HL-60/S4 treated with phorbol 12-myristate 13-acetate at 8.2 ng/mL for 4 days and 3 days (cell line): ENCODE results near the gene ARID4B.
"Not testable (repeated sequence)": the region's sequence is repeated elsewhere in the genome, so short reads cannot be mapped to it uniquely, and the experiment has no call there.

Experiments
- in situ Hi-C: fragments of 300-500 bp; cut with MboI; formaldehyde crosslinking; loops from 2 replicates; pipeline ENCODE4 v1.15.0; 2022; ENCODE audit warnings: low sequenced_read_pairs

ARID4B gene

GRCh38 chr1:235299169-235299858 lies 28.7 kb downstream of the ARID4B start:
- in situ Hi-C loops = no loop called here

DNA sequence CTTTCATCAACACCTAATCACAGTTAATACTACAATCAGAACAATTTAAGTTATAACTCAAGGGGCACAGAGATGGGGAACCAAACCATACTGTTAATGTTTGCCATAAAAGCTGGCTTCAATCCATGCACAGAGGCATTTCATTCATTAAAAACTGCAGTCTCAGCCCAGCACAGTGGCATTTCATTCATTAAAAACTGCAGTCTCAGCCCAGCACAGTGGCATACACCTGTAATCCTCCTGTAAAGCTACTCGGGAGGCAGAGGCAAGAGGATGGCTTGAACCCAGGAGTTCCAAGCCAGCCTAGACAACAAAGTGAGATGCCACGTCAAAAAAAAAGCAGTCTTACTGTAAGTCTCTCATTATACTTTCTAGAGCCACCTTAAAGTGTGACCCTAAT lies 29.2 kb downstream of the ARID4B start:
- in situ Hi-C loops = no loop called here

DNA sequence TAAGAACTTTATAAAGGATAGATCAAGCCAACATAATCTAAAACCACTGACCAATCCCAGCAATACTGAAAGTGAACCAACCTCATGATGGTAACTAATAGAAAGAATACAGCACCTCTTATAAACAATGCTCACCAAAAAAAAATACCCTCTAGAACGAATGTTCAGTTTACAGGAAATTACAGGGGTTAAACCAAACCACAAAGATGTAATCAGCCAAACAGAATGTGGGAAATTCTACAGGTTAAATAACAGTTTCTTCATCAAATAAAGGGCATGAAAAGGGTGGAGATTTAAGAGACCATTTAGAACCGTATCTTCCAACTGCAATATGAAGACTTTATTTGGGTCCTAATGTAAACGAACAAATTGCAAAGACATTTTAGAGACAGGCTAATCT lies 30.4 kb downstream of the ARID4B start:
- in situ Hi-C loops = no loop called here

- in situ Hi-C loops = no loop called here
These were observed 31.2 kb downstream of the ARID4B start for GRCh38 chr1:235296729-235297128.

DNA sequence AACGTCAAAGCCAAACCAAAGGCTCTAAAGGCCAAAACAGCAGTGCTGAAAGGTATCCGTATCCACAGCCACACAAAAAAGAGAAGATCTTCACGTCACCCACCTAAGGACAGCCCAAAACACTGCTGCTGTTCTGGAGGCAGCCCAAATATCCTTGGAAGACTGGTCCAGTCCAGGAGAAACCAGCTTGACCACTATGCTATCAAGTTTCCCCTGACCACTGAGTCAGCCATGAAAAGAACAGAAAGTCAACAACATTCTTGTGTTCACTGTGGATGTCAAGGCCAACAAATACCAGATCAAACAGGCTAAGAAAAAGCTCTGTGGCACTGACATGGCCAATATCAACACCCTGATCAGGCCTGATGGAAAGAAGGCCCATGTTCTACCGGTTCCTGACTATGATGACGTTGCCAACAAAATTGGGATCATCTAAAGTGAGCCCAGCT lies 32.1 kb downstream of the ARID4B start:
- in situ Hi-C loops = no loop called here

DNA sequence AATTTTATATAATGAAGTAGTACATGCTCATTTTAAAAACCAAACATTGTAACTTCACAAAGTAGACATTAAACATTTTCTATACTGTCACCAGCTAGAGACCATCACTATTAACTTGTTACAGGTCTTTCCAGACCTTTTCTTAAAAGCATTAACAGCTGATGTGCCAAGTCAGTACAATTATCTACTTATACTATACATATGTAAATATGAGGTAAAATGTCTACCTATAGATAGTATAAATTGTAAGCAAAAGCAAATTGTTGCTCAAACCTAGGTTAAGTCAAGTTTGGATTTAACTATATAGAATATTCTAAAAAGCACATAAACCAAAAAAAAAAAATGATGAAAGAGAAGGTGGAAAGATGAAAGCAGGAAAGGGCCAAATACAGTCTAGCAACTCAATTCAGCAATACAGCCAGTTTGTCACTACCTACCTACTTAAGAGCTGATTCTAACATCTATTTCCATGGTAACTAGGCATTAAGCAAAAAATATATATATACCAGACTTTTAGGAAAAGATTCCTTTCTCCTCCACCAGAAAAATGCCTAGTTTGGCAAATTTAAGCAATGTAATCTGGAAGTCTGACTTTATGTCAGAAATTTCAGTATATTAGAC lies 34.5 kb downstream of the ARID4B start:
- in situ Hi-C loops = no loop called here

GRCh38 chr1:235292790-235293189 lies 35.2 kb downstream of the ARID4B start:
- in situ Hi-C loops = no loop called here

DNA sequence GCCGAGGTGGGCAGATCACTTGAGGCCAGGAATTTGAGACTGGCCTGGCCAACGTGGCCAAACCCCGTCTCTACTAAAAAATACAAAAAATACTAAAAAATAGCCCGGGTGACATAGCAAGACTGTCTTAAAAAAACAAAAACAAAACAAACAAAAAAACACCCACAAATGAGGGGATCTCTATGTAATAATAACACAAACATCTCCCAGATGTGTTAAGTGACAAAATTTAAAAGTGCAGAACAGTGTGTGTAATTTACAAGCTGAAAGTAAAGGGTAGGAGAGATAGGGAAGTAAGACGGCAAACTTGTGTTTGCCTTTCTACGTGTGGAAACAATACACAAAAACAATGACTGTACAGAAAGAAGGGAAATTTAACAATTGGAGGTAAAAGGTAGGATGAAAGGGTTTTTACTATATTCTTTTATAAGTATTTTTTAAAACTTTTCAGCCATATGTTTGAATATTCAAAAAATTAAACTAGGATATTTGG lies 36.3 kb downstream of the ARID4B start:
- in situ Hi-C loops = no loop called here

- in situ Hi-C loops = no loop called here
These were observed 37.1 kb downstream of the ARID4B start for GRCh38 chr1:235290740-235291502.

GRCh38 chr1:235289859-235290739 lies 37.9 kb downstream of the ARID4B start:
- in situ Hi-C loops = no loop called here

- in situ Hi-C loops = no loop called here
These were observed 40.6 kb downstream of the ARID4B start for GRCh38 chr1:235287208-235287882.

DNA sequence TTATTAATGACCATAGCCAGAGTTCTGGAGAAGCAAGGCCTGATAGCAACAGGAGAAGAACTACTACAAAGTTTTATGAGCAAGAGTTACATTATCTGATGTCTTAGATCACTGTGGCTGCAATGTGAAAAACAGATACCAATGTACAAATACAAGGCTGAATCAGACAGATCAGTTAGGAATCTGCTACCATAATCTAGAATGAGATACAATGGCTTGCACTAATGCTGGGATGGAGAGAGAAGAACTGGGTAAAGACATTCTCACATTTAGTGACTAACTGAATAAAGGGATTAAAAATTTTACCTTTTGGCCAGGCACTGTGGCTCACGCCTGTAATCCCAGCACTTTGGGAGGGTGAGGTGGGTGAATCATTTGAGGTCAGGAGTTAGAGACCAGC lies 41.3 kb downstream of the ARID4B start:
- in situ Hi-C loops = no loop called here

GRCh38 chr1:235284231-235284769 lies 43.7 kb downstream of the ARID4B start:
- in situ Hi-C loops = no loop called here

DNA sequence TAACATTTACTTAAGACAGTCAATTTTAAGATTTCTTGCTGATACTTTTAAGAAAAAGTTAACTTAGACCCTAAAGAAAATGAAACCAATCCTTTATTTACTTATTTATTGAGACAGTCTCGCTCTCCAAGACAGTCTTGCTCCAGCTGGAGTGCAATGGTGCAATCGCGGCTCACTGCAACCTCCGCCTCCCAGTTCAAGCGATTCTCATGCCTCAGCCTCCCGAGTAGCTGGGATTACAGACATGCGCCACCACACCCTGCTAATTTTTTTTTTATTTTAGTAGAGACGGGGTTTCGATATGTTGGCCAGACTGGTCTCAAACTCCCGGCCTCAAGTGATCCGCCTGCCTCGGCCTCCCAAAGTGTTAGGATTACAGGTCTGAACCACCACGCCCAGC lies 44.3 kb downstream of the ARID4B start:
- in situ Hi-C loops = not testable (repeated sequence)

GRCh38 chr1:235280467-235280866 lies 47.5 kb downstream of the ARID4B start:
- in situ Hi-C loops = no loop called here

- in situ Hi-C loops = no loop called here
These were observed 48.3 kb downstream of the ARID4B start for GRCh38 chr1:235279694-235280093.

- in situ Hi-C loops = no loop called here
These were observed 49.1 kb downstream of the ARID4B start for GRCh38 chr1:235278915-235279292.

GRCh38 chr1:235278233-235278914 lies 49.6 kb downstream of the ARID4B start:
- in situ Hi-C loops = no loop called here

DNA sequence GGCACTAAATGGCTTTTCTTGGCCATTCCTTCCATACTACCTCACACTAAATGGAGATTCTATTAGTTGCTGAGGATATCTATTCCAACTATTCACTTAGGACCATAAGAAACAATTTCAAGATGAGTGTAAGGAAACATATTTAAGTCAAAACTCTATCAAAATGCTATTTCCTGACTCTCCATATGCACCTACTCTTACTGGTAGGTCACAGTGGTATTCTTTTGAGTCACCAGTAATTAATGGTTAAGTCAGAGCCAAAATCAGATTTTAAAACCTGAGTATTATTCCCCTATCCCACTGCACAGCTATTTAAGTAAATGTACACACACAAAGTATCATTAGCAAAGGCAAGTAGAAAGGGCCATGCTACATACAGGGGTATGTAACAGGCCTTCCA lies 50.3 kb downstream of the ARID4B start:
- in situ Hi-C loops = no loop called here
